Smooth muscle cell (in vitro differentiated cells): ENCODE results near the gene RPL31. TPM values are rescaled to one million over a fixed set of nuclear protein-coding genes. Genes with fewer than 3 reads are reported as not detected.
A peak's percentile ranks its signal among the peaks of the same experiment; 100 is the strongest.

ENCODE experiments used
- DNase-seq: peaks from one replicate; lab custom pipeline; 2025; ENCODE audit not compliant: unreplicated experiment; lab: John Stamatoyannopoulos, UW
- H2AFZ ChIP-seq: fragments of 200-600 bp; sonication (generic); 2 replicates; pipeline ENCODE4 v1.6.0; 2016; ENCODE audit warnings: antibody characterized with exemption, low read depth, mild to moderate bottlenecking
- H3F3A ChIP-seq: fragments of 200-600 bp; sonication (generic); 2 replicates; pipeline ENCODE4 v1.6.0; 2017; ENCODE audit warnings: antibody characterized with exemption, low read depth
- H3K27ac ChIP-seq: fragments of 200-600 bp; sonication (generic); 2 replicates; pipeline ENCODE4 v1.5.1; 2016; ENCODE audit warnings: low read depth, mild to moderate bottlenecking
- H3K27me3 ChIP-seq: fragments of 200-600 bp; sonication (generic); 2 replicates; pipeline ENCODE4 v1.6.1; 2016; ENCODE audit warnings: low read depth, mild to moderate bottlenecking
- H3K36me3 ChIP-seq: fragments of 200-600 bp; sonication (generic); 2 replicates; pipeline ENCODE4 v1.5.1; 2016; ENCODE audit warnings: low read depth
- H3K4me1 ChIP-seq: fragments of 200-600 bp; sonication (generic); 2 replicates; pipeline ENCODE4 v1.5.1; 2016; ENCODE audit warnings: low read depth
- H3K4me2 ChIP-seq: fragments of 200-600 bp; sonication (generic); 2 replicates; pipeline ENCODE4 v1.6.0; 2016; ENCODE audit warnings: mild to moderate bottlenecking
- H3K4me3 ChIP-seq: fragments of 200-600 bp; sonication (generic); 2 replicates; pipeline ENCODE4 v1.5.1; 2016; ENCODE audit warnings: mild to moderate bottlenecking
- H3K79me2 ChIP-seq: fragments of 200-600 bp; sonication (generic); 2 replicates; pipeline ENCODE4 v1.6.0; 2016; ENCODE audit warnings: low read depth, mild to moderate bottlenecking
- H3K9ac ChIP-seq: fragments of 200-600 bp; sonication (generic); 2 replicates; pipeline ENCODE4 v1.6.0; 2016; ENCODE audit warnings: low read depth
- H3K9me3 ChIP-seq: fragments of 200-600 bp; sonication (generic); replicated peaks from 2 replicates; pipeline ENCODE4 v1.5.1; 2016; ENCODE audit warnings: low read depth
- H4K20me1 ChIP-seq: fragments of 200-600 bp; sonication (generic); 2 replicates; pipeline ENCODE4 v1.6.0; 2016; ENCODE audit warnings: low read depth
- CTCF ChIP-seq: fragments of 200-600 bp; sonication (generic); IDR thresholded peaks from 2 replicates; pipeline ENCODE4 v1.5.1; 2017; ENCODE audit warnings: borderline replicate concordance, mild to moderate bottlenecking, antibody characterized with exemption; ENCODE audit not compliant: insufficient read depth, poor library complexity, severe bottlenecking
- WGBS: methylation state at CpG from one replicate; pipeline ENCODE4 v1.1.7; 2016; ENCODE audit warnings: low lambda C conversion rate; 5-methylcytosine and 5-hydroxymethylcytosine counted together
- polyA plus RNA-seq: library from polyadenylated mRNA; unstranded; fragments of >200 nt; fragmentation: Nextera tagmentation; extraction: Ambion mirVana; gene quantifications from 2 replicates; pipeline ENCODE4 v1.2.1, GENCODE V29; 2016
- total RNA-seq: library from RNA; depleted of rRNA; stranded (reverse); fragments of >200 nt; gene quantifications from 2 replicates; pipeline ENCODE4 v1.2.3, GENCODE V29; 2014

Gene RPL31
- total and polyA plus RNA-seq, 2 experiments from 2014 or later, result 1,320 to 1,508 TPM

- WGBS, result 87% methylated on average over 10 of the region's 10 CpGs
- H3K9ac ChIP-seq, result no peak overlapping the region
- no peaks in the 10 kb centered on the region for H3K27me3 ChIP-seq
- peaks cover 18% of the 10 kb centered on the region for H3K36me3 ChIP-seq
- no peak for TF ChIP-seq CTCF
- H4K20me1 ChIP-seq, result peaks cover 55% of the 10 kb centered on the region
- H3K4me1 ChIP-seq, result no peaks in the 10 kb centered on the region
- H3F3A ChIP-seq, result peaks cover 30% of the 10 kb centered on the region
- H3K4me3 ChIP-seq, result no peak overlapping the region
- no peaks in the 10 kb centered on the region for H3K9me3 ChIP-seq
- DNase-seq, result no peak
- peaks cover 13% of the 10 kb centered on the region for H3K79me2 ChIP-seq
- H3K27ac ChIP-seq, result peak overlapping the region; percentile 34
- H2AFZ ChIP-seq, result no peak overlapping the region
- no peak overlapping the region for H3K4me2 ChIP-seq
Measured at GRCh38 chr2:101011152-101011551, 9.1 kb downstream of the RPL31 start.

GRCh38 chr2:101012054-101012705 is 10.1 kb downstream of the RPL31 start:
- no peaks in the 10 kb centered on the region for H3K4me1 ChIP-seq
- peaks cover 5% of the 10 kb centered on the region for H3K79me2 ChIP-seq
- H3K4me2 ChIP-seq, result no peak overlapping the region
- H2AFZ ChIP-seq, result no peak overlapping the region
- DNase-seq, result no peak
- 76% methylated on average over 8 of the region's 8 CpGs for WGBS
- peaks cover 8% of the 10 kb centered on the region for H3K36me3 ChIP-seq
- H3F3A ChIP-seq, result peaks cover 20% of the 10 kb centered on the region
- no peaks in the 10 kb centered on the region for H3K9me3 ChIP-seq
- no peak overlapping the region for H3K9ac ChIP-seq
- no peaks in the 10 kb centered on the region for H3K27me3 ChIP-seq
- no peak overlapping the region for H3K27ac ChIP-seq
- no peak overlapping the region for H3K4me3 ChIP-seq
- peaks cover 45% of the 10 kb centered on the region for H4K20me1 ChIP-seq
- TF ChIP-seq CTCF, result no peak

GRCh38 chr2:101012706-101013181 is 10.7 kb downstream of the RPL31 start:
- 65% methylated on average over 5 of the region's 5 CpGs for WGBS
- Histone ChIP-seq H3K4me3 (no peak overlapping the region), H2AFZ (no peak overlapping the region), H3K9me3 (no peaks in the 10 kb centered on the region), H3K27me3 (no peaks in the 10 kb centered on the region), H3K4me1 (no peaks in the 10 kb centered on the region), H3K79me2 (peaks cover 5% of the 10 kb centered on the region), H4K20me1 (peaks cover 43% of the 10 kb centered on the region), H3K27ac (no peak overlapping the region), H3F3A (peaks cover 15% of the 10 kb centered on the region), H3K4me2 (no peak overlapping the region), H3K9ac (no peak overlapping the region), H3K36me3 (peaks cover 8% of the 10 kb centered on the region)
- no peak for DNase-seq
- TF ChIP-seq CTCF, result peak; percentile 81
